Endothelial cell of umbilical vein (primary cell): ENCODE data around the gene CAPN15. TPM values are rescaled to one million over a fixed set of nuclear protein-coding genes. Genes with fewer than 3 reads are reported as not detected.

Experiments
- BruUV-seq: library from RNA; stranded (reverse); fragments of 400-500 nt; replicated peaks from 2 replicates; lab custom pipeline; 2021; lab: Mats Ljungman, UMichigan
- CTCF ChIA-PET: fragments of 300-600, 350-600 bp; sonication (Branson Sonifier 250); formaldehyde crosslinking; loops from one replicate; lab custom pipeline; 2021; ENCODE audit warnings: antibody characterized with exemption, inconsistent platforms; lab: Charles Lee
- POLR2A ChIA-PET: fragments of 300-600, 350-600 bp; sonication (Branson Sonifier 250); formaldehyde crosslinking; loops from one replicate; lab custom pipeline; 2021; ENCODE audit warnings: antibody characterized with exemption, inconsistent platforms; lab: Charles Lee
- DNase-seq: peaks from one replicate; pipeline ENCODE4 v3.0.0-alpha.2; 2011; ENCODE audit warnings: low read depth, low spot score
- FAIRE-seq: peaks from 2 replicates; lab custom pipeline; 2011; peaks lifted over from hg19 to GRCh38; lab: Jason Lieb, UNC
- H2AFZ ChIP-seq: 2 replicates; pipeline ENCODE4 v1.6.0; 2012; ENCODE audit warnings: low read depth, low read length, control low read depth, inconsistent platforms
- H3K27ac ChIP-seq: 2 replicates; pipeline ENCODE4 v1.5.1; 2011; ENCODE audit warnings: low read depth, mild to moderate bottlenecking, control low read depth, low read length, moderate library complexity; ENCODE audit not compliant: insufficient read depth
- H3K27me3 ChIP-seq, 2 experiments: 2 replicates each; pipeline versions ENCODE4 v1.6.0 to v1.6.1; 2011; ENCODE audit warnings: low read length in 2 of 2, mixed read lengths in 1 of 2; ENCODE audit not compliant: control insufficient read depth in 2 of 2, insufficient read depth in 2 of 2
- H3K36me3 ChIP-seq, 2 experiments: 2 replicates in 1 of 2; 3 replicates in 1 of 2; pipeline ENCODE4 v1.5.1; 2011; ENCODE audit warnings: low read length in 2 of 2, mild to moderate bottlenecking in 1 of 2, moderate library complexity in 1 of 2; ENCODE audit not compliant: control insufficient read depth in 2 of 2, insufficient read depth in 2 of 2; ENCODE audit errors: extremely low read depth in 1 of 2
- H3K4me1 ChIP-seq: 3 replicates; pipeline ENCODE4 v1.5.1; 2011; ENCODE audit warnings: mild to moderate bottlenecking, low read length; ENCODE audit not compliant: control insufficient read depth, insufficient read depth; ENCODE audit errors: extremely low read depth
- H3K4me2 ChIP-seq: 2 replicates; pipeline ENCODE4 v1.6.1; 2011; ENCODE audit warnings: low read length, control low read depth, mixed read lengths; ENCODE audit not compliant: insufficient read depth
- H3K4me3 ChIP-seq, 3 experiments: fragments of 200-600 bp in 1 of 3; sonication (generic), shearing (Covaris generic) in 1 of 3; replicated peaks in 1 of 3; 2 replicates each; pipeline ENCODE4 v1.5.1; 2011 to 2016; ENCODE audit warnings: control low read depth in 3 of 3, low read length in 3 of 3, mild to moderate bottlenecking in 2 of 3, inconsistent platforms in 1 of 3, low read depth in 1 of 3, moderate library complexity in 1 of 3; ENCODE audit not compliant: insufficient read depth in 1 of 3
- H3K79me2 ChIP-seq: 2 replicates; pipeline ENCODE4 v1.6.0; 2012; ENCODE audit warnings: low read length, inconsistent platforms; ENCODE audit not compliant: control insufficient read depth, insufficient read depth
- H3K9ac ChIP-seq: replicated peaks from 2 replicates; pipeline ENCODE3; 2011; ENCODE audit warnings: low read length, control low read depth; ENCODE audit not compliant: insufficient read depth; ENCODE audit errors: extremely low read depth
- H3K9me1 ChIP-seq: replicated peaks from 3 replicates; pipeline ENCODE4 v1.6.0; 2011; ENCODE audit warnings: mild to moderate bottlenecking, low read length; ENCODE audit not compliant: control insufficient read depth, insufficient read depth; ENCODE audit errors: extremely low read depth
- H3K9me3 ChIP-seq: replicated peaks from 2 replicates; pipeline ENCODE4 v1.5.1; 2012; ENCODE audit warnings: low read length, inconsistent platforms; ENCODE audit not compliant: control insufficient read depth, insufficient read depth
- H4K20me1 ChIP-seq: replicated peaks from 2 replicates; pipeline ENCODE3; 2011; ENCODE audit warnings: mild to moderate bottlenecking, low read length; ENCODE audit not compliant: control insufficient read depth, insufficient read depth; ENCODE audit errors: extremely low read depth
- CTCF ChIP-seq, 2 donors: IDR thresholded peaks; 1 replicate in 1 of 2; 2 replicates in 1 of 2; pipeline ENCODE4 v1.5.1; 2011; ENCODE audit warnings: low read length in 2 of 2, mild to moderate bottlenecking in 2 of 2, moderate library complexity in 2 of 2, control low read depth in 1 of 2, inconsistent platforms in 1 of 2, low read depth in 1 of 2; ENCODE audit not compliant: insufficient read depth in 1 of 2; ENCODE audit errors: extremely low read depth in 1 of 2
- EZH2 ChIP-seq: IDR thresholded peaks from 2 replicates; pipeline ENCODE4 v1.6.1; 2012; ENCODE audit warnings: borderline replicate concordance, low read depth, mild to moderate bottlenecking, moderate library complexity, low read length, inconsistent platforms; ENCODE audit not compliant: severe bottlenecking
- FOS ChIP-seq: IDR thresholded peaks from 2 replicates; pipeline ENCODE4 v1.6.1; 2011; ENCODE audit warnings: mild to moderate bottlenecking, low read length, moderate library complexity, borderline replicate concordance; ENCODE audit not compliant: insufficient read depth
- GATA2 ChIP-seq: IDR thresholded peaks from 2 replicates; pipeline ENCODE4 v1.7.0; 2011; ENCODE audit warnings: low read depth, mild to moderate bottlenecking, moderate library complexity, mixed read lengths, low read length; ENCODE audit not compliant: insufficient read length, insufficient read depth
- JUN ChIP-seq: IDR thresholded peaks from 2 replicates; pipeline ENCODE4 v1.6.1; 2011; ENCODE audit warnings: borderline replicate concordance, low read depth; ENCODE audit not compliant: insufficient read length, insufficient read depth
- MAX ChIP-seq: IDR thresholded peaks from 2 replicates; pipeline ENCODE4 v1.6.1; 2011; ENCODE audit not compliant: insufficient read depth, insufficient read length
- MYC ChIP-seq: IDR thresholded peaks from one replicate; pipeline ENCODE4 v1.6.1; 2011; ENCODE audit warnings: mild to moderate bottlenecking, low read depth, low read length
- POLR2A ChIP-seq: IDR thresholded peaks from 2 replicates; pipeline ENCODE4 v1.6.1; 2012; ENCODE audit warnings: low read depth, mild to moderate bottlenecking, control low read depth, low read length
- POLR2AphosphoS5 ChIP-seq: IDR thresholded peaks from 2 replicates; pipeline ENCODE4 v1.6.1; 2012; ENCODE audit warnings: low read depth, mild to moderate bottlenecking, control low read depth, low read length, moderate library complexity; ENCODE audit not compliant: insufficient read depth
- dilution Hi-C: fragments of 300-500 bp; cut with MboI; formaldehyde crosslinking; loops from one replicate; pipeline ENCODE4 v1.15.0; 2019; ENCODE audit warnings: low sequenced_read_pairs; ENCODE audit not compliant: extremely low pct_ligation_motif_present
- intact Hi-C: fragments of 100-400 bp; cut with micrococcal nuclease; formaldehyde crosslinking; loops from one replicate; pipeline ENCODE4 v1.10.0; 2022
- polyA plus RNA-seq, 4 experiments: library from polyadenylated mRNA; depleted of rRNA in 3 of 4; stranded (reverse) in 3 of 4; unstranded in 1 of 4; fragments of >200 nt; gene quantifications; 2 replicates each; pipeline versions ENCODE4 v1.2.1 to v1.2.3, GENCODE V29; 2011 to 2012; ENCODE audit warnings: missing spikeins in 1 of 4
- total RNA-seq: library from RNA; stranded (reverse); gene quantifications from 2 replicates; pipeline ENCODE4 v1.2.3, GENCODE V29; 2021

CAPN15 gene
- total and polyA plus RNA-seq, 2 donors (not counting 3 experiments of a cell fraction or from before 2014, with no cell fraction given), result 33.9 to 65.0 TPM

GRCh38 chr16:577796-578195 is 50.3 kb downstream of the CAPN15 start:
- POLR2A ChIA-PET, result interaction anchor here (0.6 kb wide), 1 partner anchor 77 kb away, joined by 6 read pairs; no protein-coding TSS in a partner anchor
- intact Hi-C loops (no loop called here), dilution Hi-C loops (no loop called here)
- no peaks in the 10 kb centered on the region for H3K9me3 ChIP-seq
- no peak for DNase-seq
- H3K9ac ChIP-seq, result no peak overlapping the region
- CTCF ChIA-PET, result interaction anchor here (1.2 to 2.1 kb wide), 3 partner anchors 11 to 82 kb away, joined by 4 to 10 read pairs (median 5); no protein-coding TSS in a partner anchor
- H3K36me3 ChIP-seq, result peaks cover 0 to 16% of the 10 kb centered on the region in 2 experiments
- H3K4me1 ChIP-seq, result peaks cover 2% of the 10 kb centered on the region
- TF ChIP-seq FOS (no peak), MYC (no peak), CTCF (IDR thresholded peaks at IDR 0.05; ENCODE audit: extremely low read depth in 1 of 2, insufficient read depth in 1 of 2, low read depth in 1 of 2, low read length in 2 of 2) (no peak), POLR2A (no peak), POLR2AphosphoS5 (no peak), MAX (no peak), GATA2 (no peak), EZH2 (no peak), JUN (no peak)
- no peak for FAIRE-seq
- H2AFZ ChIP-seq, result no peak overlapping the region
- no peak overlapping the region for H3K4me3 ChIP-seq
- no peaks in the 10 kb centered on the region for H3K27me3 ChIP-seq
- H3K4me2 ChIP-seq, result no peak overlapping the region
- no peaks in the 10 kb centered on the region for H3K9me1 ChIP-seq
- no peaks in the 10 kb centered on the region for H4K20me1 ChIP-seq
- H3K27ac ChIP-seq, result no peak overlapping the region
- H3K79me2 ChIP-seq, result no peaks in the 10 kb centered on the region
- BruUV-seq, result no TSS peak
